GM19025 (cell line): ENCODE measurements around the gene ADAM19.
"Not testable (repeated sequence)": the region's sequence is repeated elsewhere in the genome, so short reads cannot be mapped to it uniquely, and the experiment has no call there.

ENCODE experiments used
- ATAC-seq: cut with Tn5 transposase; IDR thresholded peaks from one replicate; pipeline ENCODE4 v1.9.1; 2021; ENCODE audit warnings: mild to moderate bottlenecking, low read depth, moderate library complexity; ENCODE audit not compliant: unreplicated experiment

ADAM19 gene

GRCh38 chr5:157446412-157446935 is 129.1 kb downstream of the ADAM19 start:
- ATAC-seq = no peak

GRCh38 chr5:157445745-157446411 is 129.7 kb downstream of the ADAM19 start:
- ATAC-seq = no peak

- no peak for ATAC-seq
Observed at GRCh38 chr5:157444224-157444623, 131.4 kb downstream of the ADAM19 start.

- ATAC-seq = no peak
Observed at GRCh38 chr5:157443041-157443549, 132.5 kb downstream of the ADAM19 start.

- ATAC-seq = no peak
Observed at GRCh38 chr5:157434096-157434495, 141.5 kb downstream of the ADAM19 start.

- no peak for ATAC-seq
Observed at GRCh38 chr5:157431544-157432200, 143.9 kb downstream of the ADAM19 start.

GRCh38 chr5:157429920-157430319 is 145.7 kb downstream of the ADAM19 start:
- ATAC-seq = not testable (repeated sequence)
